Upper lobe of left lung (tissue), 6 donors: ENCODE measurements around the gene TMEM183A. TPM values are rescaled to one million over a fixed set of nuclear protein-coding genes. Genes with fewer than 3 reads are reported as not detected.

ENCODE experiments used
- ATAC-seq, 2 donors: fragments of 200-7000 bp; cut with Tn5 transposase; one replicate each; pipeline ENCODE4 v1.9.1; 2022; ENCODE audit warnings: mild to moderate bottlenecking in 2 of 2, moderate library complexity in 2 of 2; ENCODE audit not compliant: low FRiP score in 2 of 2
- DNase-seq, 2 donors: peaks; one replicate each; pipeline ENCODE4 v3.0.0-alpha.2; 2019 to 2020
- H3K27ac ChIP-seq, 4 donors: fragments of 200-600 bp; sonication (generic); one replicate each; pipeline ENCODE4 v1.5.1; 2016 to 2019
- H3K27me3 ChIP-seq, 4 donors: fragments of 200-600 bp; sonication (generic); one replicate each; pipeline ENCODE4 v1.5.1; 2017 to 2019
- H3K36me3 ChIP-seq, 4 donors: fragments of 200-600 bp; sonication (generic); one replicate each; pipeline ENCODE4 v1.5.1; 2016 to 2019
- H3K4me1 ChIP-seq, 4 donors: fragments of 200-600 bp; sonication (generic); one replicate each; pipeline ENCODE4 v1.5.1; 2018 to 2019
- H3K4me3 ChIP-seq, 4 donors: fragments of 200-600 bp; sonication (generic); one replicate each; pipeline ENCODE4 v1.5.1; 2017 to 2019; ENCODE audit warnings: mild to moderate bottlenecking in 2 of 4, moderate library complexity in 1 of 4
- H3K9me3 ChIP-seq, 4 donors: fragments of 200-600 bp; sonication (generic); one replicate each; pipeline ENCODE4 v1.5.1; 2018 to 2019
- CTCF ChIP-seq, 6 experiments: fragments of 450-650 bp in 4 of 6; fragments of 200-600 bp in 2 of 6; sonication (generic) in 2 of 6; IDR thresholded peaks; one replicate each; pipeline ENCODE4 v1.5.1; 2016 to 2019; ENCODE audit warnings: antibody characterized with exemption in 6 of 6
- EP300 ChIP-seq, 4 donors: sonication (generic); formaldehyde crosslinking; IDR thresholded peaks; one replicate each; pipeline ENCODE4 v1.5.1; 2017; ENCODE audit warnings: antibody characterized with exemption in 4 of 4, control low read depth in 2 of 4
- POLR2A ChIP-seq, 4 donors: fragments of 450-650 bp; IDR thresholded peaks; one replicate each; pipeline ENCODE4 v1.5.1; 2016 to 2017; ENCODE audit warnings: antibody characterized with exemption in 4 of 4, mild to moderate bottlenecking in 2 of 4
- POLR2AphosphoS5 ChIP-seq, 2 donors: sonication (generic); formaldehyde crosslinking; IDR thresholded peaks; one replicate each; pipeline ENCODE4 v1.5.1; 2017; ENCODE audit warnings: antibody characterized with exemption in 2 of 2
- WGBS, 2 donors: methylation state at CpG; one replicate each; pipeline ENCODE4 v1.1.5; 2017 to 2018; 5-methylcytosine and 5-hydroxymethylcytosine counted together
- total RNA-seq, 6 donors: library from RNA; depleted of rRNA in 4 of 6; stranded (reverse); fragments of >200 nt in 4 of 6; gene quantifications; one replicate each; pipeline versions ENCODE4 v1.1.0 to v1.2.1, GENCODE V29; 2016 to 2021
- donor health status: DM: no; HTN: no; CAD: no; lungs with moderate emphysema.
- donor health status: DM: no; HTN: yes; CAD: no; lungs with severe emphysema.

The TMEM183A gene
- total RNA-seq, 6 donors from 2014 or later, result 45.4 to 71.9 (median 68.1) TPM

DNA sequence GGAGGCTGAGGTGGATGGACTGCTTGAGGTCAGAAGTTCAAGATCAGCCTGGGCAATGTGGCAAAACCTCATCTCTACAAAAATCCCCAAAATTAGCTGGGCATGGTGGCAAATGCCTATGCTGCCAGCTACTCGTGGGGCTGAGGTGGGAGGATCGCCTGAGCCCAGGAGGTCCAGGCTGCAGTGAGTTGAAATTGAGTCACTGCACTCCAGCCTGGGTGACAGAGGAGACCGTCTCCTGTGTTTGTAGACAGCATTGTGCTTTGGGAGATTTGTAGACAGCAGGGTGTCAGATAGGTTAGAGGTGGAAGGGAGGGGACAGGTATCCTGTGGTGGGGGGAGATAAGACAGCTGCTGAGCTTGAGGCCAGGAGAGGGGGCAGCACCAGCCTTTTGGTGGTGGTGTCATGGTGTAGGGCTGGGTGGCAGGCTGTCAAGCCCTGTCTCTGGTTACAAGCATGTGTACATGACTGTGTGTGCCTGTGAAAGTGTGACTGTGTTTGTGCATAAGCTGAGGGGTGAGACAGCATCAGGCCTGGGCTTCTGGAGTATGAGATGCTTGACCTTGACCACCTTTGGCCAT is 34.3 kb downstream of the TMEM183A start:
- ATAC-seq (no peak), DNase-seq (no peak)
- Histone ChIP-seq H3K4me1 (no peaks in the 10 kb centered on the region), H3K27ac (no peak overlapping the region), H3K4me3 (no peak overlapping the region), H3K27me3 (no peaks in the 10 kb centered on the region), H3K36me3 (no peaks in the 10 kb centered on the region), H3K9me3 (no peaks in the 10 kb centered on the region)
- 74 to 80% methylated on average over 3 of the region's 3 CpGs for WGBS, 2 donors
- TF ChIP-seq POLR2A (IDR thresholded peaks at IDR 0.05) (no peak), POLR2AphosphoS5 (IDR thresholded peaks at IDR 0.05) (no peak), EP300 (IDR thresholded peaks at IDR 0.05) (no peak), CTCF (IDR thresholded peaks at IDR 0.05) (no peak)

GRCh38 chr1:203043830-203044545 is 36.8 kb downstream of the TMEM183A start:
- DNase-seq (no peak), ATAC-seq (no peak)
- H3K4me3 ChIP-seq, result no peak overlapping the region
- no peaks in the 10 kb centered on the region for H3K27me3 ChIP-seq
- no peaks in the 10 kb centered on the region for H3K4me1 ChIP-seq
- H3K9me3 ChIP-seq, result no peaks in the 10 kb centered on the region
- no peaks in the 10 kb centered on the region for H3K36me3 ChIP-seq
- WGBS, 2 donors, result 96% methylated on average over 8 to 14 of the region's 14 CpGs
- H3K27ac ChIP-seq, result no peak overlapping the region
- no peak for TF ChIP-seq POLR2AphosphoS5 (IDR thresholded peaks at IDR 0.05)

DNA sequence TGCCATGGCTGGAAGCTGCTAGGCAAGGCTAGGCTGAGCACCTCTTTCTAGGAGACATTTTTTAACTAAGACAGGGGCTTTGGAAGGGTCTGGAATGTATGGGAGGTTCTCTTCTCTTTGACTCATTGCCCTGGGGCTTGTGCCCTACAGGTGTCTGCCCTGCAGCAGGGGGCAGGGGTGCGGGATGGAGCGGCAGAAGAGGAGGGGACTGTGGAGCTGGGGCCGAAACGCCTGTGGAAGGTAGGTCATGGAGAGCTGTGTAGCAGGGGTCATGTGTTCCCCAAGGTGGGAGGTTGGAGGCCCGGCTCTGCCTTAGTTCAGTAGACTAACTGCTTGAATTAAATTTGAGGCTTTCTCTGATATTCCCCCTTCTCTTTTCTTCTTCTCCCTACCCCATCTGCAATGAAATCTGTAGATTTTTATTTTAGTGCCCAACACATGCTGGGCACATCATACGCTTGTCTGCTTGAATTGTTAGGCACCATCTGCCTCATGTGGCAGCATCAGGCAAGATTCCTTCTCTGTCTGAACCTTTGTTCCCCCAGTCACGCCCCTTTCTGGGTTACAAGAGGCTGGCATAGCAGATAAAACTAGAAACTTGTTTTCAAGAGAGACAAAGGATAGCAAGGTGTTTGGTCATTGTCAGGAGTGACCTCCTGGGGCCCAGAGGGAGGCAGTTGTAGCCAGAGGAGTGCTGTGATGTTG is 37.5 kb downstream of the TMEM183A start:
- TF ChIP-seq POLR2A (IDR thresholded peaks at IDR 0.05) (no peak), EP300 (IDR thresholded peaks at IDR 0.05) (no peak), CTCF (IDR thresholded peaks at IDR 0.05) (no peak), POLR2AphosphoS5 (IDR thresholded peaks at IDR 0.05) (no peak)
- 89 to 95% methylated on average over 7 of the region's 7 CpGs for WGBS, 2 donors

GRCh38 chr1:203045336-203045735 is 38.2 kb downstream of the TMEM183A start:
- no peak overlapping the region for H3K4me3 ChIP-seq
- TF ChIP-seq CTCF (IDR thresholded peaks at IDR 0.05) (no peak), POLR2A (IDR thresholded peaks at IDR 0.05) (no peak), EP300 (IDR thresholded peaks at IDR 0.05) (no peak), POLR2AphosphoS5 (IDR thresholded peaks at IDR 0.05) (no peak)

More for the DNA sequence above, 37.5 kb downstream of the TMEM183A start:
- DNase-seq (no peak), ATAC-seq (no peak)
- H3K36me3 ChIP-seq, result no peaks in the 10 kb centered on the region
- no peaks in the 10 kb centered on the region for H3K27me3 ChIP-seq
- H3K9me3 ChIP-seq, result no peaks in the 10 kb centered on the region
- H3K4me3 ChIP-seq, result no peak overlapping the region
- H3K4me1 ChIP-seq, result no peaks in the 10 kb centered on the region
- no peak overlapping the region for H3K27ac ChIP-seq

DNA sequence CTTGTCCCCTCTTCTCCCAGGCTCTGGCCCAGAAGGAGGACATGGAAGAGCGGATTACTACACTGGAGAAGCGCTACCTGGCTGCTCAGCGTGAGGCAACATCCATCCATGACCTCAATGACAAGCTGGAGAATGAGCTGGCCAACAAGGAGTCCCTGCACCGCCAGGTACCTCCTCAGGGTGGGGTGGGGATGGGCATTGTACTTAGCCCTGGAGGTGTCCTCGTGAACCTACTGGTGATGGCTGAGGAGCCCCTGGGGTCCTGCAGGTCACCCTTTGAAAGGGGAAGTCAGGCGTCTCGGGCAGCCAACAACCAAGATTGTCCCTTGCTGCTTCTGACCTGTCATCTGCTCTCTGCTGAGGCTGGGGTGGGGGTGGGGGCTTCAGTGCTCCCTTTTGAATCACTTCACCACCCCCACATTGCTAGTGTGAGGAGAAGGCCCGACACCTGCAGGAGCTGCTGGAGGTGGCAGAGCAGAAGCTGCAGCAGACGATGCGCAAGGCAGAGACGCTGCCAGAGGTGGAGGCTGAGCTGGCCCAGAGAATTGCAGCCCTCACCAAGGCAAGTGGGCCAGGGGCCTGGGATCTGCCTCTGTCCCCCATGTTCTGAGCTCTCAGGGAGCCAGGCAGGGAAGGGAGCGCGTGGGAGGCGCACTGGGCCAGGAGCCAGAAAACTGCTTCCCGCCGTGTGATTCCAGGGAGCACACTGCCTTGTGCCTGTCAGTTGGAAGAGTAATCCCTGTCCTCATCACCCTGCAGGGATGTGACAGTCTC is 38.8 kb downstream of the TMEM183A start:
- DNase-seq, result peak in 1 of 2 donors; percentile 73
- Histone ChIP-seq H3K4me3 (no peak overlapping the region), H3K27ac (no peak overlapping the region), H3K27me3 (no peaks in the 10 kb centered on the region), H3K36me3 (no peaks in the 10 kb centered on the region), H3K4me1 (no peaks in the 10 kb centered on the region), H3K9me3 (no peaks in the 10 kb centered on the region)
- no peak for ATAC-seq
- TF ChIP-seq POLR2A (IDR thresholded peaks at IDR 0.05), result no peak
- TF ChIP-seq POLR2AphosphoS5 (IDR thresholded peaks at IDR 0.05), result no peak
- TF ChIP-seq CTCF (IDR thresholded peaks at IDR 0.05), result no peak
- TF ChIP-seq EP300 (IDR thresholded peaks at IDR 0.05), result no peak
- WGBS, 2 donors, result 92% methylated on average over 8 to 16 of the region's 16 CpGs

More at GRCh38 chr1:203045336-203045735, 38.2 kb downstream of the TMEM183A start:
- WGBS, 2 donors, result 81 to 93% methylated on average over 14 to 17 of the region's 17 CpGs
- H3K27me3 ChIP-seq, result no peaks in the 10 kb centered on the region
- no peaks in the 10 kb centered on the region for H3K36me3 ChIP-seq
- no peak overlapping the region for H3K27ac ChIP-seq
- no peaks in the 10 kb centered on the region for H3K4me1 ChIP-seq
- ATAC-seq (no peak), DNase-seq (peak in 1 of 2 donors; percentile 78)
- no peaks in the 10 kb centered on the region for H3K9me3 ChIP-seq
